H1 (cell line): Measurements from ENCODE around the gene EPHB1. TPM values are rescaled to one million over a fixed set of nuclear protein-coding genes. Genes with fewer than 3 reads are reported as not detected.

Experiments used
- CEBPB ChIP-seq: IDR thresholded peaks from 2 replicates; pipeline ENCODE4 v1.6.1; 2012; ENCODE audit warnings: low read depth, low read length
- GTF2F1 ChIP-seq: IDR thresholded peaks from 2 replicates; pipeline ENCODE4 v1.6.1; 2012; ENCODE audit warnings: low read depth, low read length, improper control_type of control experiment, borderline replicate concordance
- HDAC2 ChIP-seq, 2 experiments: fragments of 300-600 bp in 1 of 2; sonication (generic) in 1 of 2; IDR thresholded peaks; 2 replicates each; pipeline ENCODE4 v1.6.1; 2011 to 2012; ENCODE audit warnings: low read depth in 2 of 2, low read length in 2 of 2, mild to moderate bottlenecking in 2 of 2, moderate library complexity in 2 of 2, borderline replicate concordance in 1 of 2, inconsistent platforms in 1 of 2
- MAFK ChIP-seq: IDR thresholded peaks from 2 replicates; pipeline ENCODE4 v1.6.1; 2012; ENCODE audit warnings: low read depth, mild to moderate bottlenecking, improper control_type of control experiment, low read length
- SRF ChIP-seq: IDR thresholded peaks from 2 replicates; pipeline ENCODE4 v1.6.1; 2011; ENCODE audit warnings: mild to moderate bottlenecking, low read depth, low read length, moderate library complexity
- TEAD4 ChIP-seq: IDR thresholded peaks from 2 replicates; pipeline ENCODE4 v1.6.1; 2012; ENCODE audit warnings: low read depth, low read length, inconsistent platforms, mixed read lengths
- polyA plus RNA-seq, 7 experiments: library from polyadenylated mRNA; depleted of rRNA in 3 of 7; stranded (reverse) in 5 of 7; unstranded in 2 of 7; fragments of >200 nt in 5 of 7; fragments of 200-250 nt in 2 of 7; gene quantifications; 1 replicate in 5 of 7; 2 replicates in 1 of 7; 4 replicates in 1 of 7; pipeline versions ENCODE4 v1.2.1 to v1.2.3, GENCODE V29; 2011 to 2013; ENCODE audit warnings: missing spikeins in 2 of 7, mixed read lengths in 2 of 7
- total RNA-seq: library from RNA; stranded (reverse); fragmentation: NEBNext Ultra II Directional; extraction: Animal tissue kit (Norgen Biotek cat#: 25700); gene quantifications from 2 replicates; pipeline ENCODE4 v1.2.1, GENCODE V29; 2021

EPHB1 gene
- total and polyA plus RNA-seq, 2 of the 8 experiments (the other 6 are each of a cell fraction or from before 2014, with no cell fraction given): 3.5 to 5.9 TPM

DNA sequence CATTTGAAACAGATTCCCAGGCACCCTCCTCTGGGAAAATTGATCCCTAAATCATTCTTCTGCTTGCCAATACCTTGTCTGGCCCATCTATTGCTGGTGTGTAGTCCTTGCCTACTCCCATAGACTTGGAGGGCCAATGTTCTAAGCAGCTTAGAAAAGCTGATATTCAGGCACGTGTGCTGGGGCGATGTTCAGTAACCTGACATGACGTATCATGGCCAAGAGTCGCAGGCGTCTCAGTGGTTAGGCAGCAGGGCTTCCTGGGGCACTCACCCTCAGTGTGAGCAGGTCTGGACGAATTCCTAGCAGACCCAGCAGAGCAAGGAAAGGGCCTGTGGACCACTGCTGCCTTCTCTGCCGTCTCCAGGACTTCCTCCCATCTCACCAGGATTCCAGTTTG lies 21.6 kb downstream of the EPHB1 start (continued):
- TF ChIP-seq MAFK (no peak), SRF (no peak), CEBPB (no peak), HDAC2 (IDR thresholded peaks at IDR 0.05; ENCODE audit: borderline replicate concordance in 1 of 2, low read depth in 2 of 2, low read length in 2 of 2) (no peak), TEAD4 (no peak), GTF2F1 (no peak)
